CD8-positive, alpha-beta memory T cell (primary cell): ENCODE measurements around the gene GPR37L1. TPM values are rescaled to one million over a fixed set of nuclear protein-coding genes. Genes with fewer than 3 reads are reported as not detected.

ENCODE experiments used
- CTCF ChIA-PET: fragments of 350-600 bp; sonication (Branson Sonifier 250); formaldehyde crosslinking; loops from one replicate; lab custom pipeline; 2021; ENCODE audit warnings: antibody characterized with exemption; lab: Charles Lee
- POLR2A ChIA-PET: fragments of 350-600 bp; sonication (Branson Sonifier 250); formaldehyde crosslinking; loops from one replicate; lab custom pipeline; 2021; ENCODE audit warnings: antibody characterized with exemption; lab: Charles Lee
- DNase-seq, 5 donors: peaks; one replicate each; pipeline versions ENCODE4 v3.0.0 to v3.0.0-alpha.2; 2020 to 2022; ENCODE audit warnings: mixed read lengths in 1 of 5
- H3K27ac ChIP-seq: one replicate; pipeline ENCODE4 v1.7.0; 2013; ENCODE audit warnings: low read depth, mild to moderate bottlenecking, low read length, moderate library complexity
- H3K27me3 ChIP-seq: 2 replicates; pipeline ENCODE4 v1.7.0; 2013; ENCODE audit warnings: low read length, mild to moderate bottlenecking; ENCODE audit not compliant: insufficient read depth, poor library complexity, severe bottlenecking
- H3K36me3 ChIP-seq: 2 replicates; pipeline ENCODE4 v1.7.0; 2013; ENCODE audit warnings: mild to moderate bottlenecking, low read length, moderate library complexity; ENCODE audit not compliant: insufficient read depth
- H3K4me1 ChIP-seq: 2 replicates; pipeline ENCODE4 v1.7.0; 2013; ENCODE audit warnings: mild to moderate bottlenecking, low read length, moderate library complexity; ENCODE audit not compliant: insufficient read depth
- H3K4me3 ChIP-seq: 2 replicates; pipeline ENCODE4 v1.7.0; 2013; ENCODE audit warnings: mild to moderate bottlenecking, low read length
- H3K9me3 ChIP-seq: 2 replicates; pipeline ENCODE4 v1.7.0; 2013; ENCODE audit warnings: mild to moderate bottlenecking, low read length
- H3K27ac Mint-ChIP-seq, 8 donors: one replicate each; pipeline ENCODE4 v1.8.0; 2020 to 2021; ENCODE audit warnings: mixed read lengths in 8 of 8, mild to moderate bottlenecking in 6 of 8, inconsistent platforms in 3 of 8, moderate library complexity in 3 of 8
- H3K27me3 Mint-ChIP-seq, 2 donors: one replicate each; pipeline ENCODE4 v1.8.0; 2020 to 2021; ENCODE audit warnings: mixed read lengths in 2 of 2, mild to moderate bottlenecking in 1 of 2, moderate library complexity in 1 of 2
- H3K36me3 Mint-ChIP-seq, 3 donors: one replicate each; pipeline ENCODE4 v1.8.0; 2020 to 2021; ENCODE audit warnings: mixed read lengths in 3 of 3, inconsistent platforms in 1 of 3, mild to moderate bottlenecking in 1 of 3
- H3K4me1 Mint-ChIP-seq, 3 donors: one replicate each; pipeline ENCODE4 v1.8.0; 2020 to 2021; ENCODE audit warnings: mixed read lengths in 3 of 3, inconsistent platforms in 1 of 3, mild to moderate bottlenecking in 1 of 3
- H3K4me3 Mint-ChIP-seq, 7 donors: one replicate each; pipeline ENCODE4 v1.8.0; 2020 to 2021; ENCODE audit warnings: mixed read lengths in 7 of 7, mild to moderate bottlenecking in 6 of 7, moderate library complexity in 4 of 7, inconsistent platforms in 2 of 7
- H3K9me3 Mint-ChIP-seq, 5 donors: one replicate each; pipeline ENCODE4 v1.8.0; 2020 to 2022; ENCODE audit warnings: mixed read lengths in 5 of 5, mild to moderate bottlenecking in 3 of 5, moderate library complexity in 2 of 5, inconsistent platforms in 1 of 5
- polyA plus RNA-seq: library from polyadenylated mRNA; unstranded; fragments of 300-500 nt; fragmentation: Illumina TruSeq; gene quantifications from one replicate; pipeline ENCODE4 v1.2.3, GENCODE V29; 2021
- total RNA-seq, 2 experiments: library from RNA; stranded (reverse); gene quantifications; one replicate each; pipeline ENCODE4 v1.2.3, GENCODE V29; 2021

GPR37L1 gene
- total and polyA plus RNA-seq, 3 experiments from 2014 or later, result 0.08 TPM; not detected in 2

- Mint-ChIP-seq H3K36me3 (peaks cover 0 to 4% (median 0%) of the 10 kb centered on the region in 3 donors), H3K27me3 (peaks cover 14 to 19% of the 10 kb centered on the region in 2 donors), H3K27ac (no peak overlapping the region), H3K4me1 (no peaks in the 10 kb centered on the region), H3K9me3 (no peaks in the 10 kb centered on the region), H3K4me3 (no peak overlapping the region)
- Histone ChIP-seq H3K27me3 (no peaks in the 10 kb centered on the region), H3K36me3 (no peaks in the 10 kb centered on the region), H3K4me3 (no peak overlapping the region), H3K9me3 (no peaks in the 10 kb centered on the region), H3K4me1 (no peaks in the 10 kb centered on the region), H3K27ac (no peak overlapping the region)
- DNase-seq, result no peak
- POLR2A ChIA-PET, result no interaction called here
- CTCF ChIA-PET, result no interaction called here
Measured at GRCh38 chr1:202127061-202127460, 4.3 kb downstream of the GPR37L1 start.

DNA sequence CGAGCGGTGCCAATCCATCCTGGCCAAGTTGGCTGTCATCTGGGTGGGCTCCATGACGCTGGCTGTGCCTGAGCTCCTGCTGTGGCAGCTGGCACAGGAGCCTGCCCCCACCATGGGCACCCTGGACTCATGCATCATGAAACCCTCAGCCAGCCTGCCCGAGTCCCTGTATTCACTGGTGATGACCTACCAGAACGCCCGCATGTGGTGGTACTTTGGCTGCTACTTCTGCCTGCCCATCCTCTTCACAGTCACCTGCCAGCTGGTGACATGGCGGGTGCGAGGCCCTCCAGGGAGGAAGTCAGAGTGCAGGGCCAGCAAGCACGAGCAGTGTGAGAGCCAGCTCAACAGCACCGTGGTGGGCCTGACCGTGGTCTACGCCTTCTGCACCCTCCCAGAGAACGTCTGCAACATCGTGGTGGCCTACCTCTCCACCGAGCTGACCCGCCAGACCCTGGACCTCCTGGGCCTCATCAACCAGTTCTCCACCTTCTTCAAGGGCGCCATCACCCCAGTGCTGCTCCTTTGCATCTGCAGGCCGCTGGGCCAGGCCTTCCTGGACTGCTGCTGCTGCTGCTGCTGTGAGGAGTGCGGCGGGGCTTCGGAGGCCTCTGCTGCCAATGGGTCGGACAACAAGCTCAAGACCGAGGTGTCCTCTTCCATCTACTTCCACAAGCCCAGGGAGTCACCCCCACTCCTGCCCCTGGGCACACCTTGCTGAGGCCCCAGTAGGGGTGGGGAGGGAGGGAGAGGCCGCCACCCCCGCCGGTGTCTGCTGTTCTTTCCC, 5.3 kb downstream of the GPR37L1 start:
- Histone ChIP-seq H3K4me3 (no peak overlapping the region), H3K27me3 (no peaks in the 10 kb centered on the region), H3K27ac (no peak overlapping the region), H3K4me1 (no peaks in the 10 kb centered on the region), H3K36me3 (no peaks in the 10 kb centered on the region), H3K9me3 (no peaks in the 10 kb centered on the region)
- no peak for DNase-seq
- CTCF ChIA-PET, result no interaction called here
- Mint-ChIP-seq H3K4me1 (no peaks in the 10 kb centered on the region), H3K4me3 (no peak overlapping the region), H3K9me3 (no peaks in the 10 kb centered on the region), H3K36me3 (peaks cover 0 to 14% (median 0%) of the 10 kb centered on the region in 3 donors), H3K27me3 (peaks cover 14 to 19% of the 10 kb centered on the region in 2 donors), H3K27ac (no peak overlapping the region)
- POLR2A ChIA-PET, result no interaction called here

- no peak for DNase-seq
- Histone ChIP-seq H3K4me1 (no peaks in the 10 kb centered on the region), H3K27ac (no peak overlapping the region), H3K4me3 (no peak overlapping the region), H3K9me3 (no peaks in the 10 kb centered on the region), H3K36me3 (peaks cover 5% of the 10 kb centered on the region), H3K27me3 (no peaks in the 10 kb centered on the region)
- no peaks in the 10 kb centered on the region for H3K9me3 Mint-ChIP-seq
- H3K36me3 Mint-ChIP-seq, result peaks cover 0 to 29% (median 0%) of the 10 kb centered on the region in 3 donors
- CTCF ChIA-PET, result interaction anchor here (0.7 kb wide), 1 partner anchor 233 kb away, joined by 3 read pairs; no protein-coding TSS in a partner anchor
- H3K4me3 Mint-ChIP-seq, result no peak overlapping the region
- peaks cover 6 to 13% of the 10 kb centered on the region in 2 donors for H3K27me3 Mint-ChIP-seq
- H3K4me1 Mint-ChIP-seq, result no peaks in the 10 kb centered on the region
- H3K27ac Mint-ChIP-seq, result peak overlapping the region in 1 of 8 donors; percentile 43
- POLR2A ChIA-PET, result no interaction called here
Measured at GRCh38 chr1:202129453-202130296, 7.0 kb downstream of the GPR37L1 start.

DNA sequence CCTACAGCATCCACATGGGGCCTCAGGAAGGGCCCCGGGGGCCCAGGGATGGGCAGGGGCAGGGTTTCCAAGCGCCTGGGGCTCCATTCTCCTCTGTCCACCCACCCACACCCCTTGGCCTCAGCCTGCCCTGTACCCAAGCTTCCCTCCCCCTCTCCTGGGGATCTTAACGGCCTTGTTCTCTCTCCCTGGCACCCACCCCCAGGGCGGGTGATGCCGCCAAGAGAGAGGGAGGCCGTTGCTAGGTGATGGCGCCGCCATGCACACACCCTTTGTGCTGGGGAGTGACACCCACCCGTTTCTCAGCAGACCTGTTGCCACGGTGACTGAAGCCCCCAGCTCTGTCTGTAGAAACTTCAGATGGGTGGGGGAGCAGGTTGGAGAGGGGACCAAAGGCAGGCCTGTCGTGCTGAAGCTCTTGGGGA, 7.6 kb downstream of the GPR37L1 start:
- Histone ChIP-seq H3K27ac (no peak overlapping the region), H3K9me3 (no peaks in the 10 kb centered on the region), H3K4me1 (no peaks in the 10 kb centered on the region), H3K27me3 (no peaks in the 10 kb centered on the region), H3K36me3 (peaks cover 9% of the 10 kb centered on the region), H3K4me3 (no peak overlapping the region)
- Mint-ChIP-seq H3K27ac (peak overlapping the region in 1 of 8 donors; percentile 43), H3K27me3 (peaks cover 6 to 10% of the 10 kb centered on the region in 2 donors), H3K9me3 (no peaks in the 10 kb centered on the region), H3K4me3 (no peak overlapping the region), H3K36me3 (peaks cover 0 to 35% (median 2%) of the 10 kb centered on the region in 3 donors), H3K4me1 (peaks cover 0 to 2% (median 0%) of the 10 kb centered on the region in 3 donors)
- no peak for DNase-seq
- ChIA-PET CTCF (interaction anchor here (0.7 kb wide), 1 partner anchor 234 kb away, joined by 3 read pairs; no protein-coding TSS in a partner anchor), POLR2A (no interaction called here)

GRCh38 chr1:202130816-202131522, 8.3 kb downstream of the GPR37L1 start:
- Mint-ChIP-seq H3K27ac (peak overlapping the region in 1 of 8 donors; percentile 33), H3K36me3 (peaks cover 0 to 41% (median 3%) of the 10 kb centered on the region in 3 donors), H3K4me1 (peaks cover 0 to 4% (median 0%) of the 10 kb centered on the region in 3 donors), H3K4me3 (no peak overlapping the region), H3K27me3 (peaks cover 6 to 9% of the 10 kb centered on the region in 2 donors), H3K9me3 (no peaks in the 10 kb centered on the region)
- Histone ChIP-seq H3K9me3 (no peaks in the 10 kb centered on the region), H3K36me3 (peaks cover 9% of the 10 kb centered on the region), H3K27ac (no peak overlapping the region), H3K4me1 (no peaks in the 10 kb centered on the region), H3K4me3 (no peak overlapping the region), H3K27me3 (no peaks in the 10 kb centered on the region)
- no peak for DNase-seq
- ChIA-PET CTCF (interaction anchor here (0.7 to 1.2 kb wide), 2 partner anchors 29 to 235 kb away, joined by 3 to 5 read pairs; partner anchors contain the start of gene PTPN7), POLR2A (no interaction called here)

GRCh38 chr1:202131956-202132821, 9.5 kb downstream of the GPR37L1 start:
- H3K9me3 Mint-ChIP-seq, result no peaks in the 10 kb centered on the region
- CTCF ChIA-PET, result interaction anchor here (1.2 kb wide), 1 partner anchor 28 kb away, joined by 5 read pairs; the partner anchor contains the start of gene PTPN7
- H3K27ac Mint-ChIP-seq, result peak overlapping the region in 1 of 8 donors; percentile 24

DNA sequence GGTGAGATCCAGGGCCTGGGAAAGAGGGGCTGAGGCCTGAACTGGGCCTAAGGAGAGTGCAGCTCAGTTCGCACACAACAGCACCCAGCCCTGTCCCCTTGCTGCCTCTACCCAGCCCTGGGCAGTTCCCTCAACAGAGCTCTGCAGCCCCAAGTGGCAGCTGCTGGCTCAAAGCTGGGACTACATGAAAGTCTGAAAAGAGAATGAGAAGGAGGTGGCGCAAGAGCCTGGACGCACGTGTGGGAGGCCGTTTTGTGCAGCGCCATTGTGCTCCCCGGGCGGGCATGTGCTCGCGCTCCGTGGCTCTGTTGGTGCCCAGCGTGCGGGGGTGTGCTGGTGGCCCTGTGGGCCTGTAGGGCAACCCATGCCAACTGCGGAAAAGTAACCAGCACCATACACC, 10.3 kb downstream of the GPR37L1 start:
- no peak overlapping the region for H3K27ac Mint-ChIP-seq
- ChIA-PET CTCF (no interaction called here), POLR2A (no interaction called here)
- peaks cover 0 to 52% (median 3%) of the 10 kb centered on the region in 3 donors for H3K36me3 Mint-ChIP-seq
- Histone ChIP-seq H3K27me3 (no peaks in the 10 kb centered on the region), H3K4me3 (no peak overlapping the region), H3K27ac (no peak overlapping the region), H3K9me3 (no peaks in the 10 kb centered on the region), H3K36me3 (peaks cover 14% of the 10 kb centered on the region), H3K4me1 (no peaks in the 10 kb centered on the region)
- no peak for DNase-seq
- H3K4me3 Mint-ChIP-seq, result no peak overlapping the region
- peaks cover 0 to 4% (median 0%) of the 10 kb centered on the region in 3 donors for H3K4me1 Mint-ChIP-seq
- no peaks in the 10 kb centered on the region for H3K27me3 Mint-ChIP-seq
- no peaks in the 10 kb centered on the region for H3K9me3 Mint-ChIP-seq

More at GRCh38 chr1:202131956-202132821, 9.5 kb downstream of the GPR37L1 start:
- no peaks in the 10 kb centered on the region for H3K4me1 ChIP-seq
- H3K36me3 Mint-ChIP-seq, result peaks cover 0 to 44% (median 3%) of the 10 kb centered on the region in 3 donors
- peaks cover 9% of the 10 kb centered on the region for H3K36me3 ChIP-seq
- no peaks in the 10 kb centered on the region for H3K9me3 ChIP-seq
- no peaks in the 10 kb centered on the region for H3K27me3 ChIP-seq
- H3K4me3 ChIP-seq, result no peak overlapping the region
- H3K4me3 Mint-ChIP-seq, result no peak overlapping the region
- H3K27ac ChIP-seq, result no peak overlapping the region
- H3K27me3 Mint-ChIP-seq, result peaks cover 1 to 2% of the 10 kb centered on the region in 2 donors
- DNase-seq, result no peak
- POLR2A ChIA-PET, result no interaction called here
- H3K4me1 Mint-ChIP-seq, result peaks cover 0 to 4% (median 0%) of the 10 kb centered on the region in 3 donors
